H1 (cell line): ENCODE measurements around the gene COL1A1. TPM values are rescaled to one million over a fixed set of nuclear protein-coding genes. Genes with fewer than 3 reads are reported as not detected.

Experiments
- CTCF ChIA-PET: fragments of 300-600 bp; sonication (Branson Sonifier 250); formaldehyde crosslinking; loops from one replicate; lab custom pipeline; 2021; ENCODE audit not compliant: partially characterized antibody; lab: Charles Lee
- POLR2A ChIA-PET: fragments of 300-600 bp; sonication (Branson Sonifier 250); formaldehyde crosslinking; loops from one replicate; lab custom pipeline; 2021; ENCODE audit warnings: inconsistent platforms; ENCODE audit not compliant: partially characterized antibody; lab: Charles Lee
- DNase-seq, 2 experiments: peaks; one replicate each; pipeline versions ENCODE4 v3.0.0 to v3.0.0-alpha.2; 2010 to 2022; ENCODE audit warnings: low spot score in 2 of 2, low read depth in 1 of 2, mixed read lengths in 1 of 2
- FAIRE-seq: peaks from 2 replicates; lab custom pipeline; 2011; peaks lifted over from hg19 to GRCh38; lab: Jason Lieb, UNC
- H2AFZ ChIP-seq: 2 replicates; pipeline ENCODE4 v1.8.1; 2012; ENCODE audit warnings: low read length, inconsistent platforms
- H2AK5ac ChIP-seq: 2 replicates; pipeline ENCODE4 v1.6.1; 2013; ENCODE audit warnings: low read depth, low read length
- H2BK120ac ChIP-seq: replicated peaks from 2 replicates; pipeline ENCODE3; 2013; ENCODE audit warnings: low read depth, low read length, inconsistent platforms
- H2BK12ac ChIP-seq: 2 replicates; pipeline ENCODE4 v1.6.1; 2013; ENCODE audit warnings: low read depth, low read length
- H2BK15ac ChIP-seq: 2 replicates; pipeline ENCODE4 v1.6.1; 2013; ENCODE audit warnings: low read length
- H2BK20ac ChIP-seq: 2 replicates; pipeline ENCODE4 v1.6.1; 2013; ENCODE audit warnings: low read length
- H2BK5ac ChIP-seq: 2 replicates; pipeline ENCODE4 v1.6.1; 2013; ENCODE audit warnings: low read depth, low read length
- H3K14ac ChIP-seq: 2 replicates; pipeline ENCODE4 v1.6.1; 2013; ENCODE audit warnings: inconsistent platforms; ENCODE audit not compliant: insufficient read length
- H3K18ac ChIP-seq: 2 replicates; pipeline ENCODE4 v1.6.1; 2013; ENCODE audit warnings: low read length; ENCODE audit errors: extremely low read depth
- H3K23ac ChIP-seq: 2 replicates; pipeline ENCODE4 v1.6.1; 2013; ENCODE audit warnings: inconsistent platforms; ENCODE audit not compliant: insufficient read length
- H3K23me2 ChIP-seq: 2 replicates; pipeline ENCODE4 v1.6.1; 2013; ENCODE audit warnings: low read depth, low read length
- H3K27ac ChIP-seq: 2 replicates; pipeline ENCODE4 v1.6.1; 2011; ENCODE audit warnings: low read depth, low read length, inconsistent platforms
- H3K27me3 ChIP-seq, 4 experiments: replicated peaks in 1 of 4; 1 replicate in 1 of 4; 2 replicates in 3 of 4; pipeline versions ENCODE4 v1.6.1 to v1.8.1; 2011 to 2013; ENCODE audit warnings: low read length in 3 of 4, mild to moderate bottlenecking in 3 of 4, inconsistent platforms in 2 of 4, mixed read lengths in 2 of 4, moderate library complexity in 1 of 4; ENCODE audit not compliant: control insufficient read depth in 3 of 4, insufficient read depth in 3 of 4; ENCODE audit errors: extremely low read depth in 1 of 4
- H3K36me3 ChIP-seq, 4 experiments: 2 replicates each; pipeline versions ENCODE4 v1.6.1 to v1.8.1; 2011 to 2013; ENCODE audit warnings: mild to moderate bottlenecking in 4 of 4, low read length in 3 of 4, moderate library complexity in 2 of 4, control low read depth in 1 of 4, inconsistent platforms in 1 of 4; ENCODE audit not compliant: insufficient read depth in 4 of 4, control insufficient read depth in 2 of 4
- H3K4ac ChIP-seq: replicated peaks from 2 replicates; pipeline ENCODE3; 2013; ENCODE audit warnings: low read length, low read depth, mixed read lengths, inconsistent platforms; ENCODE audit not compliant: insufficient read length
- H3K4me1 ChIP-seq, 4 experiments: replicated peaks in 1 of 4; 1 replicate in 1 of 4; 2 replicates in 3 of 4; pipeline versions ENCODE4 v1.6.1 to v1.8.1; 2011 to 2013; ENCODE audit warnings: low read length in 3 of 4, inconsistent platforms in 2 of 4, mixed read lengths in 1 of 4; ENCODE audit not compliant: insufficient read depth in 4 of 4, control insufficient read depth in 3 of 4
- H3K4me2 ChIP-seq, 2 experiments: 2 replicates each; pipeline versions ENCODE4 v1.6.1 to v1.8.1; 2011 to 2013; ENCODE audit warnings: low read depth in 2 of 2, low read length in 2 of 2, control low read depth in 1 of 2, inconsistent platforms in 1 of 2, mild to moderate bottlenecking in 1 of 2; ENCODE audit not compliant: insufficient read depth in 1 of 2
- H3K4me3 ChIP-seq, 4 experiments: fragments of 200-600, 300-600 bp in 1 of 4; sonication (generic), shearing (Covaris generic), sonication (Bioruptor Twin) in 1 of 4; 2 replicates each; pipeline versions ENCODE4 v1.5.1 to v1.8.1; 2011 to 2016; ENCODE audit warnings: low read length in 4 of 4, low read depth in 3 of 4, control low read depth in 2 of 4, inconsistent platforms in 2 of 4, mild to moderate bottlenecking in 2 of 4, mixed read lengths in 1 of 4, moderate library complexity in 1 of 4; ENCODE audit not compliant: insufficient read depth in 2 of 4; ENCODE audit errors: extremely low read depth in 1 of 4
- H3K56ac ChIP-seq: replicated peaks from 2 replicates; pipeline ENCODE3; 2013; ENCODE audit warnings: low read depth, mild to moderate bottlenecking, mixed read lengths, low read length, inconsistent platforms; ENCODE audit not compliant: insufficient read length
- H3K79me1 ChIP-seq: 2 replicates; pipeline ENCODE4 v1.6.1; 2013; ENCODE audit warnings: low read depth, low read length, control low read depth
- H3K79me2 ChIP-seq, 2 experiments: 2 replicates each; pipeline versions ENCODE4 v1.6.1 to v1.8.1; 2012 to 2013; ENCODE audit warnings: low read length in 2 of 2, mild to moderate bottlenecking in 2 of 2, inconsistent platforms in 1 of 2; ENCODE audit not compliant: insufficient read depth in 2 of 2, control insufficient read depth in 1 of 2
- H3K9ac ChIP-seq, 4 experiments: replicated peaks in 1 of 4; 1 replicate in 1 of 4; 2 replicates in 3 of 4; pipeline versions ENCODE4 v1.6.1 to v1.8.1; 2011 to 2013; ENCODE audit warnings: low read depth in 3 of 4, low read length in 3 of 4, control low read depth in 2 of 4, mild to moderate bottlenecking in 2 of 4, moderate library complexity in 2 of 4, inconsistent platforms in 1 of 4; ENCODE audit errors: extremely low read depth in 1 of 4
- H3K9me3 ChIP-seq, 2 experiments: 2 replicates each; pipeline versions ENCODE4 v1.6.1 to v1.8.1; 2012 to 2013; ENCODE audit warnings: mild to moderate bottlenecking in 2 of 2, moderate library complexity in 2 of 2, control low read depth in 1 of 2, inconsistent platforms in 1 of 2, low read depth in 1 of 2, low read length in 1 of 2, mixed read lengths in 1 of 2; ENCODE audit not compliant: insufficient read depth in 2 of 2
- H4K20me1 ChIP-seq, 2 experiments: replicated peaks in 1 of 2; 2 replicates each; pipeline versions ENCODE3 to v1.8.1; 2011 to 2013; ENCODE audit warnings: inconsistent platforms in 2 of 2, low read length in 2 of 2, mild to moderate bottlenecking in 1 of 2; ENCODE audit not compliant: insufficient read depth in 2 of 2, control insufficient read depth in 1 of 2
- H4K5ac ChIP-seq: 2 replicates; pipeline ENCODE4 v1.6.1; 2013; ENCODE audit warnings: low read length, low read depth, mixed read lengths, inconsistent platforms; ENCODE audit not compliant: insufficient read length
- H4K8ac ChIP-seq: 2 replicates; pipeline ENCODE4 v1.8.0; 2013; ENCODE audit warnings: mild to moderate bottlenecking, moderate library complexity, low read length, inconsistent platforms; ENCODE audit not compliant: insufficient read depth; ENCODE audit errors: extremely low read depth
- H4K91ac ChIP-seq: replicated peaks from 2 replicates; pipeline ENCODE3; 2013; ENCODE audit warnings: low read length, mixed read lengths, inconsistent platforms; ENCODE audit not compliant: insufficient read length
- PHF8 ChIP-seq: fragments of 200-600 bp; sonication (generic); conservative IDR thresholded peaks from 2 replicates; pipeline ENCODE4 v1.7.1; 2012; ENCODE audit warnings: low read depth, mild to moderate bottlenecking, inconsistent platforms, low read length, moderate library complexity
- RAD21 ChIP-seq, 2 experiments: IDR thresholded peaks in 1 of 2; conservative IDR thresholded peaks in 1 of 2; 2 replicates each; pipeline ENCODE4 v1.6.1; 2011; ENCODE audit warnings: low read depth in 2 of 2, low read length in 2 of 2, improper control_type of control experiment in 1 of 2, inconsistent platforms in 1 of 2, mild to moderate bottlenecking in 1 of 2, moderate library complexity in 1 of 2
- WGBS, 2 experiments: shearing (Covaris generic) in 1 of 2; methylation state at CpG; one replicate each; pipeline versions ENCODE4 v1.1.6 to v1.1.7; 2013 to 2015; ENCODE audit warnings: low lambda C conversion rate in 2 of 2, mixed read lengths in 2 of 2, inconsistent platforms in 1 of 2, low coverage in 1 of 2, missing lambda C conversion rate in 1 of 2; ENCODE audit not compliant: insufficient replicate concordance in 2 of 2, insufficient coverage in 1 of 2, insufficient read length in 1 of 2; ENCODE audit errors: extremely low coverage in 1 of 2, missing lambda C conversion rate in 1 of 2; 5-methylcytosine and 5-hydroxymethylcytosine counted together
- polyA plus RNA-seq, 7 experiments: library from polyadenylated mRNA; depleted of rRNA in 3 of 7; stranded (reverse) in 5 of 7; unstranded in 2 of 7; fragments of >200 nt in 5 of 7; fragments of 200-250 nt in 2 of 7; gene quantifications; 1 replicate in 5 of 7; 2 replicates in 1 of 7; 4 replicates in 1 of 7; pipeline versions ENCODE4 v1.2.1 to v1.2.3, GENCODE V29; 2011 to 2013; ENCODE audit warnings: missing spikeins in 2 of 7, mixed read lengths in 2 of 7
- total RNA-seq: library from RNA; stranded (reverse); fragmentation: NEBNext Ultra II Directional; extraction: Animal tissue kit (Norgen Biotek cat#: 25700); gene quantifications from 2 replicates; pipeline ENCODE4 v1.2.1, GENCODE V29; 2021
- TF ChIP-seq, protein P1 (sequence below), 3 experiments: IDR thresholded peaks; 1 replicate in 2 of 3; 2 replicates in 1 of 3; pipeline versions ENCODE4 v1.5.1 to v1.6.1; 2011; ENCODE audit warnings: low read length in 3 of 3, mild to moderate bottlenecking in 3 of 3, inconsistent platforms in 2 of 3, low read depth in 1 of 3, moderate library complexity in 1 of 3; ENCODE audit not compliant: insufficient read depth in 1 of 3; ENCODE audit errors: control extremely low read depth in 1 of 3
- TF ChIP-seq, protein P2 (sequence below): IDR thresholded peaks from 2 replicates; pipeline ENCODE4 v1.6.1; 2012; ENCODE audit warnings: inconsistent platforms
- TF ChIP-seq, protein P3 (sequence below): IDR thresholded peaks from 2 replicates; pipeline ENCODE4 v1.6.1; 2012; ENCODE audit warnings: inconsistent platforms

COL1A1 gene
- total and polyA plus RNA-seq, 2 of the 8 experiments (the other 6 are each of a cell fraction or from before 2014, with no cell fraction given), result 14.1 to 80.4 TPM

DNA sequence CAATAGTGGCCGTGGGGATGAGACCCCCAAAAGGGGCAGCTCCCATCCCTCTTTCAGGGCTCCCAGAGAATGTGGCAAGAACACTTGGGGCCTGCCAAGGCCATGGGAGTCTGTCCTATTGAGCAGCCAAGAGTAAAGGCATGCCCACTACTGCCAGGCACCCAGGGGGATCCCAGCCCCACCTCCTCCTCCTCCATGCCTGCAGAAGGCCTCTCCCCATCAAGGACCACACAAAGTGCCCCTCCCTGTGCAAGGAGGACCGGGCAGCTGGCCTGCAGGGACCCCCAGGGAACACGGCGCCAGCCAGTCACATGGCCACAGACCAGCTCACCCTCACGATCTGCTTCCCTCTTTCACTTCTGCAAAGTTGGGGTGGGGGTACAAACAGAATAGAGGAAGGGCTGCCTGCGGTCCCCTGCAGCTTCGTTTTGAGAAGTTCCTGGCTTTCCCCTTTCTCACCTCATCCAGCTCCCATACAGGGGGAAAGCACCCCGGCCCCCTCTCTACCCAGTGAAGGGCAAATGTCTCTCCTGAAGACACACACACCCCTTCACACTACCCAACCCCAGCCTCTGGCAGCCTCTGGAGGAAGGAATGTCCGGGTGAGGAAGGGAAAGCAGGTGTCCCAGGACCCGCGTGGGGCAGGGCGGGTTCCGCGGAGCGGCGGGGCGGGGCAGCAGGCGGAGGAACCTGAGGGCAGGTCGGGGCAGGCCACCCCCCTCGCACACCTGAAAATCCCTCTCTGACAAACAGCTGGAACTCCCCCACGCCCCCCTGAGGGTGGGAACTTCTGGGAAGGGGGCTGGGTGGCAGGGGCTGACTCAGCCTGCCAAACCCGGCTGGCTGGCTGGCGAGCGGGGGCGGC, 53.0 kb downstream of the COL1A1 start:
- H2BK12ac ChIP-seq, result peak overlapping the region; percentile 81; the same call in 1 of the 2 replicates
- no peak overlapping the region for H3K9ac ChIP-seq
- DNase-seq (no peak), FAIRE-seq (no peak)
- H3K36me3 ChIP-seq, result peaks cover 0 to 6% (median 0%) of the 10 kb centered on the region in 4 experiments; a peak in 1 of 8 replicates
- H3K4ac ChIP-seq, result no peak overlapping the region
- H2AK5ac ChIP-seq, result no peak overlapping the region
- no peak overlapping the region for H3K27ac ChIP-seq
- no peak overlapping the region for H3K14ac ChIP-seq
- peaks cover 2 to 17% (median 15%) of the 10 kb centered on the region in 4 experiments; a peak in 6 of 7 replicates for H3K27me3 ChIP-seq
- no peak overlapping the region for H2AFZ ChIP-seq
- peaks cover 5 to 16% of the 10 kb centered on the region in 2 experiments for H4K20me1 ChIP-seq
- no peak overlapping the region for H4K5ac ChIP-seq
- peak overlapping the region; percentile 15 for H3K18ac ChIP-seq
- H4K8ac ChIP-seq, result no peak overlapping the region
- H3K4me2 ChIP-seq, result peak overlapping the region; percentile 87 to 88
- ChIA-PET POLR2A (interaction anchor here (1.3 to 2.6 kb wide), 4 partner anchors 8 to 25 kb away, joined by 4 to 9 read pairs (median 7); no protein-coding TSS in a partner anchor), CTCF (interaction anchor here (0.5 to 21.5 kb wide), 15 partner anchors 10 to 204 kb away, joined by 3 to 299 read pairs (median 5); partner anchors contain the start of genes COL1A1, SAMD14 and SGCA)
- H4K91ac ChIP-seq, result no peak overlapping the region
- 20% methylated on average over 14 of the region's 25 CpGs; no CpG with 5 or more reads in 1 of the 2 experiments for WGBS, 2 experiments
- H3K56ac ChIP-seq, result no peak overlapping the region
- no peaks in the 10 kb centered on the region; a peak in 1 of 4 replicates for H3K79me2 ChIP-seq
- H3K4me3 ChIP-seq, result peak overlapping the region; percentile 30 to 64 (median 48)
- H3K4me1 ChIP-seq, result peaks cover 0 to 34% (median 16%) of the 10 kb centered on the region in 4 experiments; a peak in 6 of 7 replicates
- no peak overlapping the region for H2BK120ac ChIP-seq
- no peak overlapping the region for H2BK20ac ChIP-seq
- H3K9me3 ChIP-seq, result no peaks in the 10 kb centered on the region
- no peak overlapping the region for H2BK5ac ChIP-seq
- H3K23me2 ChIP-seq, result peaks cover 30% of the 10 kb centered on the region
- H3K23ac ChIP-seq, result no peak overlapping the region
- H3K79me1 ChIP-seq, result peaks cover 8% of the 10 kb centered on the region
- H2BK15ac ChIP-seq, result no peak overlapping the region
- TF ChIP-seq RAD21 (IDR thresholded peaks at IDR 0.05 in 1 of 2, conservative IDR thresholded peaks at IDR 0.05 in 1 of 2; ENCODE audit: low read depth in 2 of 2, low read length in 2 of 2) (peak in 1 of 2 experiments; percentile 7; a peak in 1 of 4 replicates), PHF8 (no peak)
- TF ChIP-seq, protein P1, sequence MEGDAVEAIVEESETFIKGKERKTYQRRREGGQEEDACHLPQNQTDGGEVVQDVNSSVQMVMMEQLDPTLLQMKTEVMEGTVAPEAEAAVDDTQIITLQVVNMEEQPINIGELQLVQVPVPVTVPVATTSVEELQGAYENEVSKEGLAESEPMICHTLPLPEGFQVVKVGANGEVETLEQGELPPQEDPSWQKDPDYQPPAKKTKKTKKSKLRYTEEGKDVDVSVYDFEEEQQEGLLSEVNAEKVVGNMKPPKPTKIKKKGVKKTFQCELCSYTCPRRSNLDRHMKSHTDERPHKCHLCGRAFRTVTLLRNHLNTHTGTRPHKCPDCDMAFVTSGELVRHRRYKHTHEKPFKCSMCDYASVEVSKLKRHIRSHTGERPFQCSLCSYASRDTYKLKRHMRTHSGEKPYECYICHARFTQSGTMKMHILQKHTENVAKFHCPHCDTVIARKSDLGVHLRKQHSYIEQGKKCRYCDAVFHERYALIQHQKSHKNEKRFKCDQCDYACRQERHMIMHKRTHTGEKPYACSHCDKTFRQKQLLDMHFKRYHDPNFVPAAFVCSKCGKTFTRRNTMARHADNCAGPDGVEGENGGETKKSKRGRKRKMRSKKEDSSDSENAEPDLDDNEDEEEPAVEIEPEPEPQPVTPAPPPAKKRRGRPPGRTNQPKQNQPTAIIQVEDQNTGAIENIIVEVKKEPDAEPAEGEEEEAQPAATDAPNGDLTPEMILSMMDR (IDR thresholded peaks at IDR 0.05; ENCODE audit: control extremely low read depth in 1 of 3, insufficient read depth in 1 of 3, low read depth in 1 of 3, low read length in 3 of 3), result peak in 1 of 3 experiments; percentile 2; a peak in 1 of 4 replicates
- TF ChIP-seq, protein P2, sequence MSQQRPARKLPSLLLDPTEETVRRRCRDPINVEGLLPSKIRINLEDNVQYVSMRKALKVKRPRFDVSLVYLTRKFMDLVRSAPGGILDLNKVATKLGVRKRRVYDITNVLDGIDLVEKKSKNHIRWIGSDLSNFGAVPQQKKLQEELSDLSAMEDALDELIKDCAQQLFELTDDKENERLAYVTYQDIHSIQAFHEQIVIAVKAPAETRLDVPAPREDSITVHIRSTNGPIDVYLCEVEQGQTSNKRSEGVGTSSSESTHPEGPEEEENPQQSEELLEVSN, result 0 out of 2 replicates have a peak, but pooled peaks have one; percentile 25
- TF ChIP-seq, protein P3, sequence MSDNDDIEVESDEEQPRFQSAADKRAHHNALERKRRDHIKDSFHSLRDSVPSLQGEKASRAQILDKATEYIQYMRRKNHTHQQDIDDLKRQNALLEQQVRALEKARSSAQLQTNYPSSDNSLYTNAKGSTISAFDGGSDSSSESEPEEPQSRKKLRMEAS, result 0 out of 2 replicates have a peak, but pooled peaks have one; percentile 35
